ENCODE data around the gene PIP5K1B.

PIP5K1B gene

DNA sequence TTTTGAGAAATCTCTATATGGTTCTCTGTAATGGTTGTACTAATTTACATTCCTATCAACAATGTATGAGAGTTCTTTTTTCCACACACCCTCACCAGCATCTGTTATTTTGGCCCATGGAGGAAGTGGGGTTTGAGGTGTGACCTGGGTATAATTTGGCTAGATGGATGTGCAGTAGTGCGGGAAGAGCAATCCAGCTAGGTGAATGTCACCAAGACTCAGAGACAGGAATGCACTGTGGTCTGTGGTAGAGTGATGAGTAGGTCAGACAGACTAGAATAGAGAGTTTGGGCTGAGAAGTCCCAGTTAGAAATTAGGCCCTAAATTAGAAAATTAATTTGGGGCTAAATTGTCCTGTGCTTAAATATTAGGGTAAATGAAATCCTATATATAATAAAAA, 32.8 kb upstream of the PIP5K1B start:
- TF ChIP-seq SIN3A (IDR thresholded peaks at IDR 0.05; ENCODE audit: borderline replicate concordance, insufficient read depth, low read length) = no peak
- no peak for TF ChIP-seq FOXP2 (optimal IDR thresholded peaks at IDR 0.05; ENCODE audit: borderline replicate concordance, extremely low read depth, extremely low read length, insufficient read depth)
- no peak for TF ChIP-seq TAF1 (IDR thresholded peaks at IDR 0.05; ENCODE audit: borderline replicate concordance, insufficient read depth, low read length)
- TF ChIP-seq POLR2AphosphoS5 (IDR thresholded peaks at IDR 0.05; ENCODE audit: low read depth, low read length) = no peak
- TF ChIP-seq, protein P1, sequence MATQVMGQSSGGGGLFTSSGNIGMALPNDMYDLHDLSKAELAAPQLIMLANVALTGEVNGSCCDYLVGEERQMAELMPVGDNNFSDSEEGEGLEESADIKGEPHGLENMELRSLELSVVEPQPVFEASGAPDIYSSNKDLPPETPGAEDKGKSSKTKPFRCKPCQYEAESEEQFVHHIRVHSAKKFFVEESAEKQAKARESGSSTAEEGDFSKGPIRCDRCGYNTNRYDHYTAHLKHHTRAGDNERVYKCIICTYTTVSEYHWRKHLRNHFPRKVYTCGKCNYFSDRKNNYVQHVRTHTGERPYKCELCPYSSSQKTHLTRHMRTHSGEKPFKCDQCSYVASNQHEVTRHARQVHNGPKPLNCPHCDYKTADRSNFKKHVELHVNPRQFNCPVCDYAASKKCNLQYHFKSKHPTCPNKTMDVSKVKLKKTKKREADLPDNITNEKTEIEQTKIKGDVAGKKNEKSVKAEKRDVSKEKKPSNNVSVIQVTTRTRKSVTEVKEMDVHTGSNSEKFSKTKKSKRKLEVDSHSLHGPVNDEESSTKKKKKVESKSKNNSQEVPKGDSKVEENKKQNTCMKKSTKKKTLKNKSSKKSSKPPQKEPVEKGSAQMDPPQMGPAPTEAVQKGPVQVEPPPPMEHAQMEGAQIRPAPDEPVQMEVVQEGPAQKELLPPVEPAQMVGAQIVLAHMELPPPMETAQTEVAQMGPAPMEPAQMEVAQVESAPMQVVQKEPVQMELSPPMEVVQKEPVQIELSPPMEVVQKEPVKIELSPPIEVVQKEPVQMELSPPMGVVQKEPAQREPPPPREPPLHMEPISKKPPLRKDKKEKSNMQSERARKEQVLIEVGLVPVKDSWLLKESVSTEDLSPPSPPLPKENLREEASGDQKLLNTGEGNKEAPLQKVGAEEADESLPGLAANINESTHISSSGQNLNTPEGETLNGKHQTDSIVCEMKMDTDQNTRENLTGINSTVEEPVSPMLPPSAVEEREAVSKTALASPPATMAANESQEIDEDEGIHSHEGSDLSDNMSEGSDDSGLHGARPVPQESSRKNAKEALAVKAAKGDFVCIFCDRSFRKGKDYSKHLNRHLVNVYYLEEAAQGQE (IDR thresholded peaks at IDR 0.05; ENCODE audit: insufficient read depth in 1 of 2, low read depth in 2 of 2, low read length in 2 of 2) = no peak

DNA sequence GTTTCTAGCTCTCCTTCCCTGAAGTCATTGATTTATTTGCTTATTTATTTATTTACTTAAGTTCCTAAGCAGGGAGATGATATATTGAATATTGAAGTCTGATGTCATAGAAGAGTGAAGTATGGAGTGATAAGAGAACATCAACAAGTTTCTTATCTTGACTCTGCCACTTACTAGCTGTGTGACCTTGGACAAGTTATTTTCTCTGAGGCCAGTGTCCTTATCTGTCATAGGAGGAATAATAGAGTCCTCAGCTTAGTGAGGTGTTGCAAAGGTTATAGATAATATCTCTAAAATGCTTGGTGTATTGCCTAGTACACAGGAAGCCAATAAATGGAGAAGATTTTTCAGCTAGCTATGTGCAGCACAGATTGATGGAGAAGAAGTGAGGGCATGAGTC, 32.4 kb upstream of the PIP5K1B start:
- TF ChIP-seq FOXP2 (optimal IDR thresholded peaks at IDR 0.05; ENCODE audit: borderline replicate concordance, extremely low read depth, extremely low read length, insufficient read depth) (no peak), POLR2AphosphoS5 (IDR thresholded peaks at IDR 0.05; ENCODE audit: low read depth, low read length) (no peak), TAF1 (IDR thresholded peaks at IDR 0.05; ENCODE audit: borderline replicate concordance, insufficient read depth, low read length) (no peak), SIN3A (IDR thresholded peaks at IDR 0.05; ENCODE audit: borderline replicate concordance, insufficient read depth, low read length) (no peak)
- TF ChIP-seq, protein P1 (IDR thresholded peaks at IDR 0.05; ENCODE audit: insufficient read depth in 1 of 2, low read depth in 2 of 2, low read length in 2 of 2) = no peak

DNA sequence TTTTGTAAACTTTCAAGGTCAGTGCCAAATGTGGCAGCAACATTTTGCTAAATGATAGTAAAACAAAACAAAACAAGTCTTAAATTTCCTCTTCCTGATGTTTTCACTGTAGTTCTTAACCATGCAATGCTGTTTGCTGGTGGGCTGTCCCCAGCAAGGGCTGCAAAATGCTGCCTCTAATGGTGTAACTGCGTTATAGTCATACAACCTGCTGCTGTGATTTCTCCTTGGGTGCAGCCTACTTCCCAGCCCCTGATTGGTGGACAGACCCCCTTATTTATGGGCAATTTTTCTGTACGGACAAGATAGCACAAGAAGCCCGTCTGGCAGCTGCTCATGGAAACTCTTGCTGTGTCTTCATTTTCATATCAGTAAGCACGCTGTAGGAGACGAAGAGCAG, 26.6 kb upstream of the PIP5K1B start:
- TF ChIP-seq, protein P1 (IDR thresholded peaks at IDR 0.05; ENCODE audit: insufficient read depth in 1 of 2, low read depth in 2 of 2, low read length in 2 of 2) = no peak
- TF ChIP-seq TAF1 (IDR thresholded peaks at IDR 0.05; ENCODE audit: borderline replicate concordance, insufficient read depth, low read length) (no peak), POLR2AphosphoS5 (IDR thresholded peaks at IDR 0.05; ENCODE audit: low read depth, low read length) (no peak), FOXP2 (optimal IDR thresholded peaks at IDR 0.05; ENCODE audit: borderline replicate concordance, extremely low read depth, extremely low read length, insufficient read depth) (no peak), SIN3A (IDR thresholded peaks at IDR 0.05; ENCODE audit: borderline replicate concordance, insufficient read depth, low read length) (no peak)

DNA sequence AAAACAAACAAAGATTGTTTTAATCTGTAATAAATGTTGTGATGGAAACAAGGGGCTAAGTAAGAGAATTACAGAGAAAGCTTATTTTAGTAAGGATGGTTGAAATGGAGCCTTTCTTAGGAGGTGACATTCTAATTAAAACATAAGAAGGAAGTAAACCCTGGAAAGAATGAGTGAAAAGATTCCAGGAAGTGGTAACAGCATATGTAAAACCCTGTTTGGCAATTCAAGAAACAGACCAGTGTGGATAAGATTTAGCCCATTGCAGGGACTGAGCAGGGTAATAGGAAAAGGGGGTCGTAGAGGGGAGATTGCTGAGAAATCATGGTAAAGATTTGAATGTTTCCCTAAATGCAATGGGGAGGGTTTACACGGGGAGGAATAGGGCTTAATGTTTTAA, 21.6 kb upstream of the PIP5K1B start:
- no peak for TF ChIP-seq SIN3A (IDR thresholded peaks at IDR 0.05; ENCODE audit: borderline replicate concordance, insufficient read depth, low read length)
- no peak for TF ChIP-seq TAF1 (IDR thresholded peaks at IDR 0.05; ENCODE audit: borderline replicate concordance, insufficient read depth, low read length)

DNA sequence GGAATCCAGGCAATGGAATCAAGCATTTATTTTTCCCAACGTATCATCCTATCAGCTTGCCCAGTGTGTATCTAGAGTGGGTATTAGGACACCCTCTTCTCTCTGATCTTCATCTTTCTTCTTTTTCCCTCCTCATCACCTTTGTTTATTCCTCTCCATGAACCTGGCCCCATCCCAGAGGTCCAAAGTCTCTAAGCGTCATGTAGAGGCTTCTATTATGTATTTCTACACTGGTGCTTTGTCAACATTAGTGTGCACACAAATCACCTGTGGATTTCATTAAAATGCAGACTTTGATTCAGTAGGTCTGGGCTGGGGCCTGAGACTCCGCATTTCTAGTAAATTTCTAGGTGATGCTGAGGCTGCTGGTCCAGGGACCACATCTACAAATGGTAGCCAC, 19.8 kb upstream of the PIP5K1B start:
- TF ChIP-seq, protein P1 (IDR thresholded peaks at IDR 0.05; ENCODE audit: insufficient read depth in 1 of 2, low read depth in 2 of 2, low read length in 2 of 2) = no peak
- TF ChIP-seq TAF1 (IDR thresholded peaks at IDR 0.05; ENCODE audit: borderline replicate concordance, insufficient read depth, low read length) (no peak), POLR2AphosphoS5 (IDR thresholded peaks at IDR 0.05; ENCODE audit: low read depth, low read length) (no peak), SIN3A (IDR thresholded peaks at IDR 0.05; ENCODE audit: borderline replicate concordance, insufficient read depth, low read length) (no peak), FOXP2 (optimal IDR thresholded peaks at IDR 0.05; ENCODE audit: borderline replicate concordance, extremely low read depth, extremely low read length, insufficient read depth) (no peak)

Measured in PFSK-1 (cell line).